HG03108 (cell line): ENCODE results near the gene STKLD1.
"Not testable (repeated sequence)": the region's sequence is repeated elsewhere in the genome, so short reads cannot be mapped to it uniquely, and the experiment has no call there.

Experiments used
- ATAC-seq: cut with Tn5 transposase; IDR thresholded peaks from one replicate; pipeline ENCODE4 v1.9.1; 2021; ENCODE audit warnings: moderate library complexity; ENCODE audit not compliant: unreplicated experiment

The STKLD1 gene

GRCh38 chr9:133382507-133383141, 6.5 kb downstream of the STKLD1 start:
- no peak for ATAC-seq

GRCh38 chr9:133383438-133383837, 7.3 kb downstream of the STKLD1 start:
- no peak for ATAC-seq

GRCh38 chr9:133384736-133385321, 8.7 kb downstream of the STKLD1 start:
- no peak for ATAC-seq

- no peak for ATAC-seq
Measured at GRCh38 chr9:133385452-133385851, 9.3 kb downstream of the STKLD1 start.

- ATAC-seq, result no peak
Measured at GRCh38 chr9:133386338-133386737, 10.2 kb downstream of the STKLD1 start.

- ATAC-seq, result no peak
Measured at GRCh38 chr9:133387680-133388079, 11.5 kb downstream of the STKLD1 start.

- ATAC-seq, result no peak
Measured at GRCh38 chr9:133389025-133389557, 12.9 kb downstream of the STKLD1 start.

- ATAC-seq, result no peak
Measured at GRCh38 chr9:133389562-133389961, 13.4 kb downstream of the STKLD1 start.

- ATAC-seq, result no peak
Measured at GRCh38 chr9:133390713-133391112, 14.5 kb downstream of the STKLD1 start.

- not testable (repeated sequence) for ATAC-seq
Measured at GRCh38 chr9:133391449-133391848, 15.3 kb downstream of the STKLD1 start.

GRCh38 chr9:133392308-133392707, 16.1 kb downstream of the STKLD1 start:
- not testable (repeated sequence) for ATAC-seq

- no peak for ATAC-seq
Measured at GRCh38 chr9:133393399-133393798, 17.2 kb downstream of the STKLD1 start.

- ATAC-seq, result no peak
Measured at GRCh38 chr9:133394687-133395271, 18.6 kb downstream of the STKLD1 start.

- no peak for ATAC-seq
Measured at GRCh38 chr9:133396952-133397351, 20.8 kb downstream of the STKLD1 start.

GRCh38 chr9:133397370-133397769, 21.2 kb downstream of the STKLD1 start:
- no peak for ATAC-seq

- no peak for ATAC-seq
Measured at GRCh38 chr9:133397895-133398294, 21.7 kb downstream of the STKLD1 start.

GRCh38 chr9:133400292-133400691, 24.1 kb downstream of the STKLD1 start:
- no peak for ATAC-seq

GRCh38 chr9:133401588-133401987, 25.4 kb downstream of the STKLD1 start:
- ATAC-seq, result no peak

- ATAC-seq, result no peak
Measured at GRCh38 chr9:133402689-133403088, 26.5 kb downstream of the STKLD1 start.

GRCh38 chr9:133403766-133404453, 27.7 kb downstream of the STKLD1 start:
- no peak for ATAC-seq

GRCh38 chr9:133404454-133405002, 28.4 kb downstream of the STKLD1 start:
- no peak for ATAC-seq
